H1 (cell line): ENCODE results near the gene IFITM2. TPM values are rescaled to one million over a fixed set of nuclear protein-coding genes. Genes with fewer than 3 reads are reported as not detected.
A peak's percentile ranks its signal among the peaks of the same experiment; 100 is the strongest.

Experiments used
- CTCF ChIA-PET: fragments of 300-600 bp; sonication (Branson Sonifier 250); formaldehyde crosslinking; loops from one replicate; lab custom pipeline; 2021; ENCODE audit not compliant: partially characterized antibody; lab: Charles Lee
- POLR2A ChIA-PET: fragments of 300-600 bp; sonication (Branson Sonifier 250); formaldehyde crosslinking; loops from one replicate; lab custom pipeline; 2021; ENCODE audit warnings: inconsistent platforms; ENCODE audit not compliant: partially characterized antibody; lab: Charles Lee
- DNase-seq, 2 experiments: peaks; one replicate each; pipeline versions ENCODE4 v3.0.0 to v3.0.0-alpha.2; 2010 to 2022; ENCODE audit warnings: low spot score in 2 of 2, low read depth in 1 of 2, mixed read lengths in 1 of 2
- FAIRE-seq: peaks from 2 replicates; lab custom pipeline; 2011; peaks lifted over from hg19 to GRCh38; lab: Jason Lieb, UNC
- H2AFZ ChIP-seq: 2 replicates; pipeline ENCODE4 v1.8.1; 2012; ENCODE audit warnings: low read length, inconsistent platforms
- H2AK5ac ChIP-seq: 2 replicates; pipeline ENCODE4 v1.6.1; 2013; ENCODE audit warnings: low read depth, low read length
- H2BK120ac ChIP-seq: replicated peaks from 2 replicates; pipeline ENCODE3; 2013; ENCODE audit warnings: low read depth, low read length, inconsistent platforms
- H2BK12ac ChIP-seq: 2 replicates; pipeline ENCODE4 v1.6.1; 2013; ENCODE audit warnings: low read depth, low read length
- H2BK15ac ChIP-seq: 2 replicates; pipeline ENCODE4 v1.6.1; 2013; ENCODE audit warnings: low read length
- H2BK20ac ChIP-seq: 2 replicates; pipeline ENCODE4 v1.6.1; 2013; ENCODE audit warnings: low read length
- H2BK5ac ChIP-seq: 2 replicates; pipeline ENCODE4 v1.6.1; 2013; ENCODE audit warnings: low read depth, low read length
- H3K14ac ChIP-seq: 2 replicates; pipeline ENCODE4 v1.6.1; 2013; ENCODE audit warnings: inconsistent platforms; ENCODE audit not compliant: insufficient read length
- H3K18ac ChIP-seq: 2 replicates; pipeline ENCODE4 v1.6.1; 2013; ENCODE audit warnings: low read length; ENCODE audit errors: extremely low read depth
- H3K23ac ChIP-seq: 2 replicates; pipeline ENCODE4 v1.6.1; 2013; ENCODE audit warnings: inconsistent platforms; ENCODE audit not compliant: insufficient read length
- H3K23me2 ChIP-seq: 2 replicates; pipeline ENCODE4 v1.6.1; 2013; ENCODE audit warnings: low read depth, low read length
- H3K27ac ChIP-seq: 2 replicates; pipeline ENCODE4 v1.6.1; 2011; ENCODE audit warnings: low read depth, low read length, inconsistent platforms
- H3K27me3 ChIP-seq, 4 experiments: replicated peaks in 1 of 4; 1 replicate in 1 of 4; 2 replicates in 3 of 4; pipeline versions ENCODE4 v1.6.1 to v1.8.1; 2011 to 2013; ENCODE audit warnings: low read length in 3 of 4, mild to moderate bottlenecking in 3 of 4, inconsistent platforms in 2 of 4, mixed read lengths in 2 of 4, moderate library complexity in 1 of 4; ENCODE audit not compliant: control insufficient read depth in 3 of 4, insufficient read depth in 3 of 4; ENCODE audit errors: extremely low read depth in 1 of 4
- H3K36me3 ChIP-seq, 4 experiments: 2 replicates each; pipeline versions ENCODE4 v1.6.1 to v1.8.1; 2011 to 2013; ENCODE audit warnings: mild to moderate bottlenecking in 4 of 4, low read length in 3 of 4, moderate library complexity in 2 of 4, control low read depth in 1 of 4, inconsistent platforms in 1 of 4; ENCODE audit not compliant: insufficient read depth in 4 of 4, control insufficient read depth in 2 of 4
- H3K4ac ChIP-seq: replicated peaks from 2 replicates; pipeline ENCODE3; 2013; ENCODE audit warnings: low read length, low read depth, mixed read lengths, inconsistent platforms; ENCODE audit not compliant: insufficient read length
- H3K4me1 ChIP-seq, 4 experiments: replicated peaks in 1 of 4; 1 replicate in 1 of 4; 2 replicates in 3 of 4; pipeline versions ENCODE4 v1.6.1 to v1.8.1; 2011 to 2013; ENCODE audit warnings: low read length in 3 of 4, inconsistent platforms in 2 of 4, mixed read lengths in 1 of 4; ENCODE audit not compliant: insufficient read depth in 4 of 4, control insufficient read depth in 3 of 4
- H3K4me2 ChIP-seq, 2 experiments: 2 replicates each; pipeline versions ENCODE4 v1.6.1 to v1.8.1; 2011 to 2013; ENCODE audit warnings: low read depth in 2 of 2, low read length in 2 of 2, control low read depth in 1 of 2, inconsistent platforms in 1 of 2, mild to moderate bottlenecking in 1 of 2; ENCODE audit not compliant: insufficient read depth in 1 of 2
- H3K4me3 ChIP-seq, 4 experiments: fragments of 200-600, 300-600 bp in 1 of 4; sonication (generic), shearing (Covaris generic), sonication (Bioruptor Twin) in 1 of 4; 2 replicates each; pipeline versions ENCODE4 v1.5.1 to v1.8.1; 2011 to 2016; ENCODE audit warnings: low read length in 4 of 4, low read depth in 3 of 4, control low read depth in 2 of 4, inconsistent platforms in 2 of 4, mild to moderate bottlenecking in 2 of 4, mixed read lengths in 1 of 4, moderate library complexity in 1 of 4; ENCODE audit not compliant: insufficient read depth in 2 of 4; ENCODE audit errors: extremely low read depth in 1 of 4
- H3K56ac ChIP-seq: replicated peaks from 2 replicates; pipeline ENCODE3; 2013; ENCODE audit warnings: low read depth, mild to moderate bottlenecking, mixed read lengths, low read length, inconsistent platforms; ENCODE audit not compliant: insufficient read length
- H3K79me1 ChIP-seq: 2 replicates; pipeline ENCODE4 v1.6.1; 2013; ENCODE audit warnings: low read depth, low read length, control low read depth
- H3K79me2 ChIP-seq, 2 experiments: 2 replicates each; pipeline versions ENCODE4 v1.6.1 to v1.8.1; 2012 to 2013; ENCODE audit warnings: low read length in 2 of 2, mild to moderate bottlenecking in 2 of 2, inconsistent platforms in 1 of 2; ENCODE audit not compliant: insufficient read depth in 2 of 2, control insufficient read depth in 1 of 2
- H3K9ac ChIP-seq, 4 experiments: replicated peaks in 1 of 4; 1 replicate in 1 of 4; 2 replicates in 3 of 4; pipeline versions ENCODE4 v1.6.1 to v1.8.1; 2011 to 2013; ENCODE audit warnings: low read depth in 3 of 4, low read length in 3 of 4, control low read depth in 2 of 4, mild to moderate bottlenecking in 2 of 4, moderate library complexity in 2 of 4, inconsistent platforms in 1 of 4; ENCODE audit errors: extremely low read depth in 1 of 4
- H3K9me3 ChIP-seq, 2 experiments: 2 replicates each; pipeline versions ENCODE4 v1.6.1 to v1.8.1; 2012 to 2013; ENCODE audit warnings: mild to moderate bottlenecking in 2 of 2, moderate library complexity in 2 of 2, control low read depth in 1 of 2, inconsistent platforms in 1 of 2, low read depth in 1 of 2, low read length in 1 of 2, mixed read lengths in 1 of 2; ENCODE audit not compliant: insufficient read depth in 2 of 2
- H4K20me1 ChIP-seq, 2 experiments: replicated peaks in 1 of 2; 2 replicates each; pipeline versions ENCODE3 to v1.8.1; 2011 to 2013; ENCODE audit warnings: inconsistent platforms in 2 of 2, low read length in 2 of 2, mild to moderate bottlenecking in 1 of 2; ENCODE audit not compliant: insufficient read depth in 2 of 2, control insufficient read depth in 1 of 2
- H4K5ac ChIP-seq: 2 replicates; pipeline ENCODE4 v1.6.1; 2013; ENCODE audit warnings: low read length, low read depth, mixed read lengths, inconsistent platforms; ENCODE audit not compliant: insufficient read length
- H4K8ac ChIP-seq: 2 replicates; pipeline ENCODE4 v1.8.0; 2013; ENCODE audit warnings: mild to moderate bottlenecking, moderate library complexity, low read length, inconsistent platforms; ENCODE audit not compliant: insufficient read depth; ENCODE audit errors: extremely low read depth
- H4K91ac ChIP-seq: replicated peaks from 2 replicates; pipeline ENCODE3; 2013; ENCODE audit warnings: low read length, mixed read lengths, inconsistent platforms; ENCODE audit not compliant: insufficient read length
- ATF2 ChIP-seq: IDR thresholded peaks from 2 replicates; pipeline ENCODE4 v1.6.1; 2012; ENCODE audit warnings: low read length, inconsistent platforms
- ATF3 ChIP-seq: IDR thresholded peaks from 2 replicates; pipeline ENCODE4 v1.6.1; 2011; ENCODE audit warnings: low read depth, mild to moderate bottlenecking, low read length; ENCODE audit not compliant: insufficient read depth
- CTBP2 ChIP-seq: IDR thresholded peaks from 2 replicates; pipeline ENCODE4 v1.7.0; 2011; ENCODE audit warnings: borderline replicate concordance, mild to moderate bottlenecking, moderate library complexity, mixed read lengths, low read length; ENCODE audit not compliant: insufficient read depth, insufficient read length
- EGR1 ChIP-seq: IDR thresholded peaks from 2 replicates; pipeline ENCODE4 v1.6.1; 2011; ENCODE audit warnings: low read depth, low read length, borderline replicate concordance
- GABPA ChIP-seq: IDR thresholded peaks from 2 replicates; pipeline ENCODE4 v1.6.1; 2011; ENCODE audit warnings: mild to moderate bottlenecking, low read length, moderate library complexity, borderline replicate concordance; ENCODE audit not compliant: insufficient read depth
- GTF2F1 ChIP-seq: IDR thresholded peaks from 2 replicates; pipeline ENCODE4 v1.6.1; 2012; ENCODE audit warnings: low read depth, low read length, improper control_type of control experiment, borderline replicate concordance
- KDM5A ChIP-seq: fragments of 200-600 bp; IDR thresholded peaks from 2 replicates; pipeline ENCODE4 v1.7.1; 2012; ENCODE audit warnings: mild to moderate bottlenecking, low read length, inconsistent platforms, mixed read lengths
- POLR2A ChIP-seq, 2 experiments: IDR thresholded peaks; 1 replicate in 1 of 2; 2 replicates in 1 of 2; pipeline ENCODE4 v1.6.1; 2011; ENCODE audit warnings: low read depth in 2 of 2, low read length in 2 of 2, mild to moderate bottlenecking in 2 of 2; ENCODE audit errors: control extremely low read depth in 1 of 2
- SIRT6 ChIP-seq: IDR thresholded peaks from one replicate; pipeline ENCODE4 v1.7.1; 2012; ENCODE audit warnings: low read length, inconsistent platforms
- SIX5 ChIP-seq: IDR thresholded peaks from 2 replicates; pipeline ENCODE4 v1.6.1; 2011; ENCODE audit warnings: mild to moderate bottlenecking, low read depth, low read length
- SP1 ChIP-seq: IDR thresholded peaks from 2 replicates; pipeline ENCODE4 v1.6.1; 2011; ENCODE audit warnings: low read depth, low read length
- WGBS, 2 experiments: shearing (Covaris generic) in 1 of 2; methylation state at CpG; one replicate each; pipeline versions ENCODE4 v1.1.6 to v1.1.7; 2013 to 2015; ENCODE audit warnings: low lambda C conversion rate in 2 of 2, mixed read lengths in 2 of 2, inconsistent platforms in 1 of 2, low coverage in 1 of 2, missing lambda C conversion rate in 1 of 2; ENCODE audit not compliant: insufficient replicate concordance in 2 of 2, insufficient coverage in 1 of 2, insufficient read length in 1 of 2; ENCODE audit errors: extremely low coverage in 1 of 2, missing lambda C conversion rate in 1 of 2; 5-methylcytosine and 5-hydroxymethylcytosine counted together
- polyA plus RNA-seq, 7 experiments: library from polyadenylated mRNA; depleted of rRNA in 3 of 7; stranded (reverse) in 5 of 7; unstranded in 2 of 7; fragments of >200 nt in 5 of 7; fragments of 200-250 nt in 2 of 7; gene quantifications; 1 replicate in 5 of 7; 2 replicates in 1 of 7; 4 replicates in 1 of 7; pipeline versions ENCODE4 v1.2.1 to v1.2.3, GENCODE V29; 2011 to 2013; ENCODE audit warnings: missing spikeins in 2 of 7, mixed read lengths in 2 of 7
- total RNA-seq: library from RNA; stranded (reverse); fragmentation: NEBNext Ultra II Directional; extraction: Animal tissue kit (Norgen Biotek cat#: 25700); gene quantifications from 2 replicates; pipeline ENCODE4 v1.2.1, GENCODE V29; 2021

Gene IFITM2
- total and polyA plus RNA-seq, 2 of the 8 experiments (the other 6 are each of a cell fraction or from before 2014, with no cell fraction given) = 399 to 764 TPM

- Histone ChIP-seq H2BK15ac (no peak overlapping the region), H2BK12ac (no peak overlapping the region; the same call in 1 of the 2 replicates), H3K79me1 (no peaks in the 10 kb centered on the region), H3K23ac (no peak overlapping the region), H3K4me3 (peak overlapping the region; percentile 59 to 94 (median 76)), H3K4me1 (peaks cover 9 to 42% (median 32%) of the 10 kb centered on the region in 4 experiments), H3K14ac (no peak overlapping the region), H3K4ac (no peak overlapping the region), H2BK20ac (no peak overlapping the region), H3K9ac (no peak overlapping the region; a peak in 2 of 7 replicates), H2AK5ac (no peak overlapping the region), H4K20me1 (peaks cover 0 to 5% of the 10 kb centered on the region in 2 experiments), H3K56ac (no peak overlapping the region), H3K9me3 (no peaks in the 10 kb centered on the region), H3K27ac (no peak overlapping the region), H3K79me2 (peaks cover 0 to 18% of the 10 kb centered on the region in 2 experiments; a peak in 2 of 4 replicates), H3K4me2 (peak overlapping the region; percentile 75 to 89), H2BK120ac (no peak overlapping the region), H3K18ac (0 out of 2 replicates have a peak overlapping the region, but pooled peaks have one; percentile 3), H2AFZ (no peak overlapping the region), H3K27me3 (no peaks in the 10 kb centered on the region), H4K5ac (no peak overlapping the region), H4K91ac (peak overlapping the region; percentile 32), H3K36me3 (peaks cover 0 to 4% (median 0%) of the 10 kb centered on the region in 4 experiments; a peak in 1 of 8 replicates), H4K8ac (no peak overlapping the region), H2BK5ac (no peak overlapping the region; the same call in 1 of the 2 replicates), H3K23me2 (peaks cover 15% of the 10 kb centered on the region; the same call in 1 of the 2 replicates)
- WGBS, 2 experiments = 48% methylated on average over 9 of the region's 9 CpGs; no CpG with 5 or more reads in 1 of the 2 experiments
- FAIRE-seq (no peak), DNase-seq (no peak)
- CTCF ChIA-PET = interaction anchor here (0.9 to 4.2 kb wide), 11 partner anchors 9 to 63 kb away, joined by 3 to 33 read pairs (median 4); no protein-coding TSS in a partner anchor
- POLR2A ChIA-PET = interaction anchor here (0.6 to 4.0 kb wide), 11 partner anchors 9 to 118 kb away, joined by 3 to 33 read pairs (median 4); partner anchors contain the start of gene IFITM2
- TF ChIP-seq SP1 (no peak), ATF3 (no peak), GABPA (no peak), GTF2F1 (no peak), ATF2 (no peak), CTBP2 (no peak), SIRT6 (no peak), EGR1 (no peak), SIX5 (no peak), KDM5A (no peak), POLR2A (IDR thresholded peaks at IDR 0.05; ENCODE audit: control extremely low read depth in 1 of 2, low read depth in 2 of 2, low read length in 2 of 2) (no peak)
These were observed 7.5 kb downstream of the IFITM2 start for GRCh38 chr11:315051-315481.
